ENCODE measurements around the gene CKS1B.

The CKS1B gene

GRCh38 chr1:154959426-154959780, 15.1 kb upstream of the CKS1B start:
- TF ChIP-seq REST (IDR thresholded peaks at IDR 0.05; ENCODE audit: insufficient read depth in 1 of 2, low read depth in 2 of 2, low read length in 2 of 2) (no peak), SIN3A (IDR thresholded peaks at IDR 0.05; ENCODE audit: borderline replicate concordance, insufficient read depth, low read length) (no peak), FOXP2 (optimal IDR thresholded peaks at IDR 0.05; ENCODE audit: borderline replicate concordance, extremely low read depth, extremely low read length, insufficient read depth) (no peak), POLR2AphosphoS5 (IDR thresholded peaks at IDR 0.05; ENCODE audit: low read depth, low read length) (no peak), TAF1 (IDR thresholded peaks at IDR 0.05; ENCODE audit: borderline replicate concordance, insufficient read depth, low read length) (no peak)

GRCh38 chr1:154960446-154961136, 13.9 kb upstream of the CKS1B start:
- TF ChIP-seq SIN3A (IDR thresholded peaks at IDR 0.05; ENCODE audit: borderline replicate concordance, insufficient read depth, low read length) (no peak), REST (IDR thresholded peaks at IDR 0.05; ENCODE audit: insufficient read depth in 1 of 2, low read depth in 2 of 2, low read length in 2 of 2) (no peak), TAF1 (IDR thresholded peaks at IDR 0.05; ENCODE audit: borderline replicate concordance, insufficient read depth, low read length) (no peak), POLR2AphosphoS5 (IDR thresholded peaks at IDR 0.05; ENCODE audit: low read depth, low read length) (no peak), FOXP2 (optimal IDR thresholded peaks at IDR 0.05; ENCODE audit: borderline replicate concordance, extremely low read depth, extremely low read length, insufficient read depth) (no peak)

GRCh38 chr1:154961207-154962155, 13.0 kb upstream of the CKS1B start, which contains the start of gene PYGO2:
TSS of gene PYGO2 (minus strand) at chr1:154961782. CDS start at chr1:154961576, 206 bp downstream.
- peak in 1 of 2 experiments; percentile 24; a peak in 1 of 4 replicates for TF ChIP-seq REST (IDR thresholded peaks at IDR 0.05; ENCODE audit: insufficient read depth in 1 of 2, low read depth in 2 of 2, low read length in 2 of 2)
- peak; percentile 90; the same call in 1 of the 2 replicates for TF ChIP-seq POLR2AphosphoS5 (IDR thresholded peaks at IDR 0.05; ENCODE audit: low read depth, low read length)
- peak; percentile 86 for TF ChIP-seq TAF1 (IDR thresholded peaks at IDR 0.05; ENCODE audit: borderline replicate concordance, insufficient read depth, low read length)
- TF ChIP-seq FOXP2 (optimal IDR thresholded peaks at IDR 0.05; ENCODE audit: borderline replicate concordance, extremely low read depth, extremely low read length, insufficient read depth) = no peak
- peak; percentile 18; the same call in 1 of the 2 replicates for TF ChIP-seq SIN3A (IDR thresholded peaks at IDR 0.05; ENCODE audit: borderline replicate concordance, insufficient read depth, low read length)

- TF ChIP-seq FOXP2 (optimal IDR thresholded peaks at IDR 0.05; ENCODE audit: borderline replicate concordance, extremely low read depth, extremely low read length, insufficient read depth) (no peak), POLR2AphosphoS5 (IDR thresholded peaks at IDR 0.05; ENCODE audit: low read depth, low read length) (0 out of 2 replicates have a peak, but pooled peaks have one; percentile 6)
These were observed 12.2 kb upstream of the CKS1B start for GRCh38 chr1:154962156-154962749.

- TF ChIP-seq SIN3A (IDR thresholded peaks at IDR 0.05; ENCODE audit: borderline replicate concordance, insufficient read depth, low read length) = no peak
- TF ChIP-seq TAF1 (IDR thresholded peaks at IDR 0.05; ENCODE audit: borderline replicate concordance, insufficient read depth, low read length) = no peak
These were observed 11.6 kb upstream of the CKS1B start for GRCh38 chr1:154962795-154963330.
